Breast epithelium (tissue), 3 donors: ENCODE measurements around the gene VAMP5.

Experiments used
- POLR2A ChIP-seq: fragments of 450-650 bp; IDR thresholded peaks from one replicate; pipeline ENCODE4 v1.6.1; 2016; ENCODE audit warnings: antibody characterized with exemption, mild to moderate bottlenecking, moderate library complexity
- TF ChIP-seq, protein P1 (sequence below), 3 donors: fragments of 450-650 bp; IDR thresholded peaks; one replicate each; pipeline ENCODE4 v1.5.1; 2016 to 2017; ENCODE audit warnings: antibody characterized with exemption in 3 of 3, mild to moderate bottlenecking in 3 of 3, moderate library complexity in 3 of 3

DNA sequence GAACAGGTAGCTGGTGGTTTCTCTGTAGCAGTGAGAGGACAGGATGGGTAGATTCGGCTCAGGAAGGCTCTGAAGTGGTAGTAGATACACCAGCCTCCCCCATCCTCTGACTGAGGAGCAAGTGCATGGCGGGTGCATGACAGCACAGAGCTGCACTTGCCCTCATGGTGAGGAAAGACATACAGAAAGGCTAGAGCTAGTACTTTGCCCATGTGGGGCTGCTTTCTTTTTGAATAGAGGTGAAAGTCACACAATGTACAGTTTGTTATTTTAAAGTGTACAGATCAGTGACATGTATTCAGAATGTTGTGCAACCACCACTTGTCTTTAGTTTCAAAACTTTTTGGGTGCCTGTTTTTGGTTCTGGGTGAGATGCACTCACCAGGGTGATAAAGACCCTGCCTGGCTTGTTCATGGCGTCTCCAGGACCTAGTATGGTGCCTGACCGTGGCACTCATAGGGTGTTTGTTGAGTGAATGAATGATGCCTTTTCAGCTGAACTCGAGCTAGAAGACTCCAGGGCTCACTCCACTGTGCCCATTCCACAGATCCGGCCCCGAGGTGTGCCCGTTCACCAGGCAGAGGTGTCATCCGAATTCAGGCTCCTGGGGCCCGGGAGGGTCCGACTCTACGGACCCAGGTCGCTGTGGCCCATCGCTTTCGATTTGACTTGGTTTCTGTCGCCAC lies 421 bp upstream of the VAMP5 start:
- TF ChIP-seq, protein P1, sequence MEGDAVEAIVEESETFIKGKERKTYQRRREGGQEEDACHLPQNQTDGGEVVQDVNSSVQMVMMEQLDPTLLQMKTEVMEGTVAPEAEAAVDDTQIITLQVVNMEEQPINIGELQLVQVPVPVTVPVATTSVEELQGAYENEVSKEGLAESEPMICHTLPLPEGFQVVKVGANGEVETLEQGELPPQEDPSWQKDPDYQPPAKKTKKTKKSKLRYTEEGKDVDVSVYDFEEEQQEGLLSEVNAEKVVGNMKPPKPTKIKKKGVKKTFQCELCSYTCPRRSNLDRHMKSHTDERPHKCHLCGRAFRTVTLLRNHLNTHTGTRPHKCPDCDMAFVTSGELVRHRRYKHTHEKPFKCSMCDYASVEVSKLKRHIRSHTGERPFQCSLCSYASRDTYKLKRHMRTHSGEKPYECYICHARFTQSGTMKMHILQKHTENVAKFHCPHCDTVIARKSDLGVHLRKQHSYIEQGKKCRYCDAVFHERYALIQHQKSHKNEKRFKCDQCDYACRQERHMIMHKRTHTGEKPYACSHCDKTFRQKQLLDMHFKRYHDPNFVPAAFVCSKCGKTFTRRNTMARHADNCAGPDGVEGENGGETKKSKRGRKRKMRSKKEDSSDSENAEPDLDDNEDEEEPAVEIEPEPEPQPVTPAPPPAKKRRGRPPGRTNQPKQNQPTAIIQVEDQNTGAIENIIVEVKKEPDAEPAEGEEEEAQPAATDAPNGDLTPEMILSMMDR (IDR thresholded peaks at IDR 0.05) = no peak
- no peak for TF ChIP-seq POLR2A
